Measurements from ENCODE around the gene SERPINE1. TPM values are rescaled to one million over a fixed set of nuclear protein-coding genes. Genes with fewer than 3 reads are reported as not detected.
"Not testable (repeated sequence)": the region's sequence is repeated elsewhere in the genome, so short reads cannot be mapped to it uniquely, and the experiment has no call there.

The SERPINE1 gene
- total RNA-seq, 1 donor from 2014 or later = 229 TPM

DNA sequence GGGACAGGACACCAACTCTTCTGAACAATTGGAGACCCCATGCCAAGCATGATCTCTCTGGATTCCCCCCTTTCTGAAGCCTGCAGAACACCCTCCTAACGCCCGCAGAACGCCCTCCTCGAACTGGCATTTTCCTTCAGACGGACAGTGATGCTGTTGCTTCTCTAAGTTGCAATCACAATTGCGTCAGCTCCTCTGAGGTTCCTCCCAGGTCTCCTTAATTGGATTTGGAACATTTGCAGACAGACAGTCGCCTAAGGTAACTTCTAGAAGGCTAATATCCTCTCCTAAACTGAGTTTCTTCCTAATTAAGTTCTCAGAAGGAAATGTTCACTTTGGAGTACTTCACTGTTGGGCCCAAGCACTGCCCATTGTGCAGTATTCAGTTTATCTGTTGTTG, 20.5 kb upstream of the SERPINE1 start:
- TF ChIP-seq, protein P1, sequence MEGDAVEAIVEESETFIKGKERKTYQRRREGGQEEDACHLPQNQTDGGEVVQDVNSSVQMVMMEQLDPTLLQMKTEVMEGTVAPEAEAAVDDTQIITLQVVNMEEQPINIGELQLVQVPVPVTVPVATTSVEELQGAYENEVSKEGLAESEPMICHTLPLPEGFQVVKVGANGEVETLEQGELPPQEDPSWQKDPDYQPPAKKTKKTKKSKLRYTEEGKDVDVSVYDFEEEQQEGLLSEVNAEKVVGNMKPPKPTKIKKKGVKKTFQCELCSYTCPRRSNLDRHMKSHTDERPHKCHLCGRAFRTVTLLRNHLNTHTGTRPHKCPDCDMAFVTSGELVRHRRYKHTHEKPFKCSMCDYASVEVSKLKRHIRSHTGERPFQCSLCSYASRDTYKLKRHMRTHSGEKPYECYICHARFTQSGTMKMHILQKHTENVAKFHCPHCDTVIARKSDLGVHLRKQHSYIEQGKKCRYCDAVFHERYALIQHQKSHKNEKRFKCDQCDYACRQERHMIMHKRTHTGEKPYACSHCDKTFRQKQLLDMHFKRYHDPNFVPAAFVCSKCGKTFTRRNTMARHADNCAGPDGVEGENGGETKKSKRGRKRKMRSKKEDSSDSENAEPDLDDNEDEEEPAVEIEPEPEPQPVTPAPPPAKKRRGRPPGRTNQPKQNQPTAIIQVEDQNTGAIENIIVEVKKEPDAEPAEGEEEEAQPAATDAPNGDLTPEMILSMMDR (IDR thresholded peaks at IDR 0.05; ENCODE audit: insufficient read depth, low read length, poor library complexity, severe bottlenecking) = no peak
- Histone ChIP-seq H3K27me3 (ENCODE audit: control insufficient read depth, insufficient read depth, low read length) (no peaks in the 10 kb centered on the region), H3K4me3 (ENCODE audit: low read depth, low read length) (no peak overlapping the region), H3K36me3 (ENCODE audit: control insufficient read depth, insufficient read depth, low read length) (no peaks in the 10 kb centered on the region)
- no peak for DNase-seq (ENCODE audit: low read depth)

DNA sequence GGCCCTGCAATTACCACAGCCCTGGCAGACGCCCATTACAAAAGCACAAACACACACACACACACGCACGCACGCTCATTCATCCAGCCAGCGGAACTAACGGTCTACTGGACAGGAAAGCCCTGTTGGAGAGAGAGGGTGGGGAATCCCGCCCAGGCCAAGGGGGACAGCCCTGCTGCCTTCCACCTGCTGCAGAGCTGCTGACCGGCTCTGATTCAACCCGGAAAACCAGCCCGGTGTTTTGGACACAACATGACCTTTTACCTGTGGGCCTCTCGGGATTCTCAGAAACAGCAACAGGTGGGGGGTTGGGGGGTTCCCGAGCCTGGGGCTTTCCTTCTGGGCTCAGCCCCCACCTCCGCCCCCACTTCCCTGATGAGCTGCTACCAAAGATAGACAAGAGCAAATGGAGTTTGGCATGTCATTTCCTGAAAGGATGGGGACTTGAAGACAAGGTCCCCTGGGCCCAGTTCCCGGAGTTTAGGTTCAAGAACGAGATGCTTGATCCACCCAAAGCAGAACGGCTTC, 18.5 kb upstream of the SERPINE1 start:
- no peaks in the 10 kb centered on the region for H3K27me3 ChIP-seq (ENCODE audit: control insufficient read depth, insufficient read depth, low read length)
- DNase-seq (ENCODE audit: low read depth) = no peak
- H3K36me3 ChIP-seq (ENCODE audit: control insufficient read depth, insufficient read depth, low read length) = no peaks in the 10 kb centered on the region
- TF ChIP-seq, protein P1 (IDR thresholded peaks at IDR 0.05; ENCODE audit: insufficient read depth, low read length, poor library complexity, severe bottlenecking) = no peak
- no peak overlapping the region for H3K4me3 ChIP-seq (ENCODE audit: low read depth, low read length)

DNA sequence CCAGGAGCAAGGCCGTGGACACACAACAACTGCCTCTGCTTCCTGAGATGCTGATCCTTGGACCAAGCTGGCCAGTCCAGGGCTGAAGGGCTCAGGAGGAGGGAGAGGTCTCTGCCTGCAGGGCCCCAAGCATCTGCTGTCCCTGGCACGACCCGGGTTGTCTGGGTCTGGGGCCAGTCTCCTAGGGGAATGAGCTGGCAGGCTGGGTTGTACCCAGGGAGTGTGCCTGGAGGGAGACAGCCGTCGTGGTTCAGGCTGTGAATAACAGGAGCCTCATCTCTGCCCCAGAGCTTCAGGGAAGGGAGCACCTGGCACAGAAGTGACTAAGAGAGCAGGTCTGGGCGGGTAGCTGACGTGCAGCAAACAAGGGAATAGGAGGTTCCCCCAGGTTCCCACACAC, 17.9 kb upstream of the SERPINE1 start:
- TF ChIP-seq, protein P1 (IDR thresholded peaks at IDR 0.05; ENCODE audit: insufficient read depth, low read length, poor library complexity, severe bottlenecking) = no peak
- no peak for DNase-seq (ENCODE audit: low read depth)
- no peak overlapping the region for H3K4me3 ChIP-seq (ENCODE audit: low read depth, low read length)
- no peaks in the 10 kb centered on the region for H3K27me3 ChIP-seq (ENCODE audit: control insufficient read depth, insufficient read depth, low read length)
- no peaks in the 10 kb centered on the region for H3K36me3 ChIP-seq (ENCODE audit: control insufficient read depth, insufficient read depth, low read length)

DNA sequence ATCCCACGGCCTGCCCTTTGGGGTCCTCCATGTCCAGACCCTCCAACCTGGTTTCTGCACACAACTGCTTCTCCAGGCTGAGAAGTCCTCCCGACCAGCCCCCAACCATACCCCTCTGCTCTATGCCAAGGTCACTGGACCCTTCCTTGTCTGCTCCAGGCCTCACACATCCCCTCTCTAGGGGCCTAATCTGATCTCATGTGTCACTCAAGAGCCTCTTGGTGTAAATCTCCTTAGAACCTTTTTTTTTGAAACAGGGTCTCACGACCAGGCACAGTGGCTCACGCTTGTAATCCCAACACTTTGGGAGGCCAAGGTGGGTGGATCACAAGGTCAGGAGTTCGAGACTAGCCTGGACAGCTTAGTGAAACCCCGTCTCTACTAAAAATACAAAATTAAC, 17.5 kb upstream of the SERPINE1 start:
- Histone ChIP-seq H3K4me3 (ENCODE audit: low read depth, low read length) (no peak overlapping the region), H3K36me3 (ENCODE audit: control insufficient read depth, insufficient read depth, low read length) (no peaks in the 10 kb centered on the region), H3K27me3 (ENCODE audit: control insufficient read depth, insufficient read depth, low read length) (no peaks in the 10 kb centered on the region)
- TF ChIP-seq, protein P1 (IDR thresholded peaks at IDR 0.05; ENCODE audit: insufficient read depth, low read length, poor library complexity, severe bottlenecking) = no peak
- no peak for DNase-seq (ENCODE audit: low read depth)

DNA sequence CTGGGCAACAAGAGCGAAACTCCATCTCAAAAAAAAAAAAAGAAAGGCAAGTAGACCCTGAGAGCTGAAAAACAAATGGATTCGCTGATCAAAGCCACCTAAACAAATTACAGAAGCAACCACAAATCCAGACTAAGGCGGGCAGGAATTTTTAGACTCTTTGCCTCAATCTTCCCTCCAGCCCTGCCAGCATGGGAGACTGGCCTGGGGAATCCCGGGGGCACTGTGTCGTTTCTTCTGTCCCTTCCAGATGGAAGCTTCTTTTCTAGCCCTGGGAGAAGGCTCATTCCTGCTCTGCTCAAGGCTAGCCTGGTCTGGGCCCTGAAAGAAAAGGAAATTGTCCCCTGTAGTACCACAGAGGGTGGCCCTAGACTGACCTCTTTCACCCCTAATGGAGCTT, 15.6 kb upstream of the SERPINE1 start:
- Histone ChIP-seq H3K27me3 (ENCODE audit: control insufficient read depth, insufficient read depth, low read length) (no peaks in the 10 kb centered on the region), H3K4me3 (ENCODE audit: low read depth, low read length) (no peak overlapping the region), H3K36me3 (ENCODE audit: control insufficient read depth, insufficient read depth, low read length) (no peaks in the 10 kb centered on the region)
- no peak for DNase-seq (ENCODE audit: low read depth)
- TF ChIP-seq, protein P1 (IDR thresholded peaks at IDR 0.05; ENCODE audit: insufficient read depth, low read length, poor library complexity, severe bottlenecking) = no peak

DNA sequence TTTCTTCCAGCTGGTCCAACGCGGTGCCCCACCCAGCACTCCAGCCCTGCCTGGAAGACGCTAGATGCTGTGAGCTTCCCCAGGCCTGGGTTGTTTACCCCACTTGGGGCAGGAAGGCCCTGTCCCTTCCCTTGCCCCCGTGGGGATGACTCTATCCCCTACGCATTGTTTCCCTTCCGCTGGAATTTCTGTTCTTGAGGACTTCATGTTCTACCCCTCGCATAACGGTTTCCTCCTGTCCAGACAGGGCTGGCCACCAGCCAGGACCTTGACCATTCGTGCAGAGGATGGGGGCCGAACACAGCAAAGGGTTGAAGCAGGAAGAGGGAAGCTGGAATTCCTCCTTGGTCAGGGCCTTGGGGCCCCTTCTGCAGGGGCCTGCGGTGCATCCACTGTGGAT, 14.7 kb upstream of the SERPINE1 start:
- no peak for DNase-seq (ENCODE audit: low read depth)
- TF ChIP-seq, protein P1 (IDR thresholded peaks at IDR 0.05; ENCODE audit: insufficient read depth, low read length, poor library complexity, severe bottlenecking) = no peak
- Histone ChIP-seq H3K27me3 (ENCODE audit: control insufficient read depth, insufficient read depth, low read length) (no peaks in the 10 kb centered on the region), H3K36me3 (ENCODE audit: control insufficient read depth, insufficient read depth, low read length) (no peaks in the 10 kb centered on the region), H3K4me3 (ENCODE audit: low read depth, low read length) (no peak overlapping the region)

DNA sequence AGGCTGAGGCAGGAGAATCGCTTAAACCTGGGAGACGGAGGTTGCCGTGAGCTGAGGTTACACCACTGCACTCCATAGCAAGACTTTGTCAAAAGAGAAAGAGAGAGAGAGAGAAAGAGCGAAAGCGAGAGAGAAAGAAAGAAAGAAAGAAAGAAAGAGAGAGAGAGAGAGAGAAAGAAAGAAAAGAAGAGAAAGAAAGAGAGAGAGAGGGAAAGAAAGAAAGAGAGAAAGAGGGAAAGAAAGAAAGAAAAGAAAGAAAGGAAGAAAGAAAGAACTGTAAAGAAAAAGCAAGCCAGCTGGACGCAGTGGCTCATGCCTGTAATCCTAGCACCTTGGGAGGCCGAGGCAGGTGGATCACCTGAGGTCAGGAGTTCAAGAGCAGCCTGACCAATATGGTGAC, 13.8 kb upstream of the SERPINE1 start:
- not testable (repeated sequence) for DNase-seq (ENCODE audit: low read depth); H3K27me3 ChIP-seq (ENCODE audit: control insufficient read depth, insufficient read depth, low read length); H3K36me3 ChIP-seq (ENCODE audit: control insufficient read depth, insufficient read depth, low read length); H3K4me3 ChIP-seq (ENCODE audit: low read depth, low read length)

Data from kidney epithelial cell (primary cell).